SK-N-SH (cell line): ENCODE data around the gene PLA2G6.

Source experiments
- CHD2 ChIP-seq: fragments of 150-350 bp; IDR thresholded peaks from 2 replicates; pipeline ENCODE4 v1.6.1; 2018; ENCODE audit warnings: low read length; ENCODE audit not compliant: partially characterized antibody
- RAD21 ChIP-seq: IDR thresholded peaks from 2 replicates; pipeline ENCODE4 v1.6.1; 2012; ENCODE audit warnings: mild to moderate bottlenecking, low read length

DNA sequence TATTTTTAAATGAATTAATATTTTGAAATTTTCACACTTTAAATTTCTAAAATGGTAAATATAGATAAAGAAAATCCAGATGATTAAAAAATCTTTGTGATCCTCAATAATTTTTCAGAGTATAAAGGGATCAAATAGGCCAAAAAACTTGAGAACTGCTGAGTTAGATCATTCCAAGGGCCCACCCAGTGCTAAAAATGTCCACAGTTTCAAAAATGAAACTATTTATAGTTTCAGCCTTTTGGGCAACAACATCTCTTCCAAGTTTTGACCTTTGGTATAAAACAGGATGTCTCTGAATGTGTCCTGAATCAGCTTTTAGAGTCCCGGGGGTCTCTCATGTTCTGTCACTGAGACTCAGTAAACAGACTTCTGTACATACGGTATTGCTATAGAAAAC lies 50.2 kb downstream of the PLA2G6 start:
- no peak for TF ChIP-seq RAD21
- TF ChIP-seq CHD2, result no peak
